HG03097 (cell line): ENCODE data around the gene SPON2.

Experiments used
- ATAC-seq: cut with Tn5 transposase; IDR thresholded peaks from one replicate; pipeline ENCODE4 v1.9.1; 2021; ENCODE audit not compliant: unreplicated experiment, low FRiP score

The SPON2 gene

DNA sequence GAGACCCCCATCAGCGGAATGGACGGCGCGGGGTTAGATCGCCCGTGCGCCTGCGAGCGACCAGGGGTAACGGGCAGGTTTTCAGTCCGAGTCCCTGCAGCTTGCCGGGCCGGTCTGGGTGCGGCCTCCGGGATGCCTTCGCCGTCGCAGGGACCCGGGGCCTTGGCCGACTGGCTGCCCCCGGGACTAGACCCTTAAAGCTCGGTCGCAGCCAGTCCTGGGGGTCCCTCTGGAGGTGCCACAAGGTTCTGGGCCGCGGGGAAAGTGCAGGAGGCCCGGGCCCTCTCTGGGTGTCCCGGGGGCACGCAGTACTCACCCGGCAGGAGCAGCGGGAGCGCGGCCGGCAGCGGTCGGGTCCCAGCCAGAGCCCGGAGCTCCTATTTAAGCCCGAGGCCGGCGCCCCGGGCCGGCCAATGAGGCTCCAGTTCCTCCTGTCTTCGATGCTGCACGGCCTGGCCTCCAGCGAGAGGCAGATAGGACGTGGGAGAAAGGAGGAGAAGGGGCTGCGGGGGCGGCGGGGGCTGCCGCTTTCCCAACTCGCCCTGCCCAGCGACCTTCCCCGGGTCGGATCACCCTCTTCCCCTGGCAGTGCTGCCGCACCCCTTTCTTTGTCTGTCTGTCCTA lies at the start of gene SPON2:
TSS of gene SPON2 (minus strand) at position 356 of the 624 bp plus-strand sequence.
- ATAC-seq, result no peak

DNA sequence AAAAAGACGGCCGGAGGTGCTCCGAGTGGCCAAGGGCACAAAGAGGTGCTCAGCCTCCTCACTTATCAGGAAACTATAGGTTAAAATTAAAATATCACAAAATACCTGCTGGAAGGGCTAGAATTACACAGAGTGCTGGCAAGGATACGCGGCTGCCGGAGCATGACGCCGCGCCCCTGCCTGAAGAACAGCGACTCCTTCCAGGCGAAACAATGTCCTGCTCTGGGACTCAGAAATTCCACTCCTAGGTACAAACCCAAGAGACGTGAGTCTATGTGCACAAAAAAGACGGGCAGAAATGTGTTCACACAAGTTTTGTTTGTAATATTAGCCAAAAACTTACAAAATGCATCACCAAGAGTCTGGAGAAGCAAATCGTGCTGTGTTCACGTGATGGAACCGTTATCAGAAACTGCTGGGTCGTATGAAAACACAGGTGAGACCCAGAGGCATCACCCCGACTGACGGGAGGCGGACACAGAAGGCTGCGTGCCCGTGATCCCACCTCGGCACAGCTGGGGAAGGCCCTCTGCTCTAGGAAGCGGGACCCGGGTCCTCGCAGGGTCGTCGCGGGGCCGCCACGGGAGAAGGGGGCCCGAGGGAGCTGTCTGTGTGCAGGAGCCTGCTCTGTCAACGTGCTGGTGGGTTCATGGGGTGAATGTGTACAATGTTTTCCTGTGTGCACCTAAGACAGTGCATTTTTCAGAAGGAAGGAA lies 48.9 kb upstream of the SPON2 start:
- ATAC-seq, result no peak

DNA sequence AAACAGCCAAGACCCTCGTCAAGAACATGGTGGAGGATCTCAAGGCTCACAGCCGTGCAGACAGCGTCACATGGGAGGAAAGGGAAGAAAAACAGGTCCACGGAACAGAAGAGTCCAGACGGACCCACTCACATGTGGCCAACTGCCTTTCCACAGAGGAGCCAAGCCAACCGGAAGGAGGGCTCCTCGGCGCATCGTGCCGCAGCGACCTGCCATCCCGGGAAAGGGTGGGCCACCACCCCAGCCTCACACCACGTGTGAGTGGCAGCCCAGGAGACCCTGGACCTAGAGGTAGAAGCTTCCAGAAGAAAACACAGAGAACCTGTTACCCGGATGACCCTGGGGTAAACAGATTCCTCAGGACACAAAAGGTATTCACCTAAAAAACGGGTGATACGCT lies 48.2 kb upstream of the SPON2 start:
- no peak for ATAC-seq

DNA sequence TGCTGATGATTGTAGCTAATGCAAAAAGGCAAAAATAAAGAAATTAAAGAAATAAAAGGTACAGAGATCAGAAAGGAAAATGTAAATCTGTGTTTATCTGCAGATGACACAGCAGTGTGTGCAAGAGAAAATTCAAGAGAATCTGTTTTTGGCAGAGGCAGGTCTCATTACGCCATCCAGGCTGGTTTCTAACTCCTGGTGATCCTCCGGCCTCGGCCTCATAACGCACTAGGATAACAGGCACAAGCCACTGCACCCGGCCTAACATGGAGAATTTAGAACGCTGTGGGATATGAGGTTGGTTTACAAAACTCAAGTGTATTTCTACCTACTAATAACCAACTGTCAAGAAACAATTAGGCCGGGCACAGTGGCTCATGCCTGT lies 47.2 kb upstream of the SPON2 start:
- no peak for ATAC-seq

DNA sequence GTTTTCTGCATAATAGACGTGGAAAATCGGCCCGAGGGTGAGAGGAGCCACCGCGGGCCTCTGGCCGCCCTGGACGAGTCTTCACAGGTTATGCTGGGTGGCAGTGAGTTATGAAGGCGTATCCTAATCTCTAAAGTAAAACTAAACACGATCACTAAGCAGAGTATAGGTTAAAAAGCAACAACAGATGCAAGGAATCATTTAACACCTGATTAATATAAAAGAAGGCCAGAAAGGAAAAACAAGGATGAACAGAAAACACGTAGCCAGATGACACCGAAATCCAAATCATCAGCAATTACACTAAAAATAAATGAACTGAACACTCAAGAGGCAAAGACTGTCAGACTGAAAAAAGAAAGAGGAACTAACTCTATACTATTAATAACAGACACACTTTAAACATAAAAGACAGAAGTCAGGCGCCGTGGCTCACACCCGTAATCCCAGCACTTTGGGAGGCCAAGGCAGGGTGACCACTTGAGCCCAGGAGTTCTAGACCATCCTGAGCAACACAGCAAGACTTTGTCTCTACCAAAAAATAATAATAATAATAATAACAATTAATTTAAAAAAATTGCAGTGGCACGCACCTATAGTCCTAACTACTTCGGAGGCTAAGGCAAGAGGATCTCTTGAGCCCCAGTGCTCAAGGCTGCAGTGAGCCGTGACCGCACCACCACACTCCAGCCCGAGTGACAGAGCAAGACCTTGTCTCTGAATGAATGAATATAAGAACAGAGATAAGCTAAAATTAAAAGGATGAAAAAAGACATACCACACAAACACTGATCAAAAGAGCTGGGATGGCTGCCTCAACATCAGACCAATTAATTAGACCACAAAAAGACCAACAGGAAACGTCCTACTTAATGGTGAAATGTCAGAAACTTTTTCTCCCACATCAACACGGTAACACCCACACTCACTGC lies 46.5 kb upstream of the SPON2 start:
- ATAC-seq, result peak; percentile 57

DNA sequence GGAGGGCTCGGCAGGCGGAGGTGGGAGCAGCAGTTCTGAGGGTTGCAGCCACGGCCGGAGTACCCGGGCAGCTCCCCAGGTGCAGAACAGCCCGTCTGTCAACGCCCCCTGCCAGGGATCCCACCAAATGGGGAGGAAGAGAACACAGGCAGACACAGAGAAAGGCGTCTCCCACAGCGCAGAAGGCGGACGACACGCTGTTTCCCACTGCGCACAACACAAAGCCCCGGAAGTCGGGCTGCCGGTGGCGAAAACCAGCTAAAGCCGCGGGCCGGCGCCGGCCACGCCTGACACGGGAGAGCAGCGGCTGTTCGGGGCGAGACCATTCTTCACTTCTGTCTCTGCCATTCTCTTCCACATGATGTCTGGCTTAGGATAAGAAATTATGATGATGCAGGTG lies 45.0 kb upstream of the SPON2 start:
- no peak for ATAC-seq

DNA sequence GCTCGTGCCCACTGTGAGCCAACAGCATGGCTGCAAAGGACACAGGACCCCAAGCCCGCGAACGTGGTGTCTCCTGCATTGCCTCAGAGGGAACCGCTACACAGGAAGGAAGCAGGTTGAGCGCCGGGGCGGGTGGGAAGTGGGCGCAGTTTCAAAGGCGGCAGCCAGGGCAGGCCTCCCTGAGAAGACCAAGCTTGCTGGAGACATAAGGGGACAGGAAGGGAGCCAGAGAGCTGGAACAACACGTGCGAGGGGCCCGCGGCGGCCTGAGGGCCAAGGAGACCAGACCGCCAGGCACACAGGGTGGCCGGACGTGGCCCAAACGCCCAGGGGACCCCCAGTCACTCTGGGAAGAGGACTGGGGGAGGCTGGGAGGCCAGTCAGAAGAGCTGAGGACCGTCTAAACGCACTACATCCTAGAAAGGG lies 44.5 kb upstream of the SPON2 start:
- ATAC-seq, result peak; percentile 33

DNA sequence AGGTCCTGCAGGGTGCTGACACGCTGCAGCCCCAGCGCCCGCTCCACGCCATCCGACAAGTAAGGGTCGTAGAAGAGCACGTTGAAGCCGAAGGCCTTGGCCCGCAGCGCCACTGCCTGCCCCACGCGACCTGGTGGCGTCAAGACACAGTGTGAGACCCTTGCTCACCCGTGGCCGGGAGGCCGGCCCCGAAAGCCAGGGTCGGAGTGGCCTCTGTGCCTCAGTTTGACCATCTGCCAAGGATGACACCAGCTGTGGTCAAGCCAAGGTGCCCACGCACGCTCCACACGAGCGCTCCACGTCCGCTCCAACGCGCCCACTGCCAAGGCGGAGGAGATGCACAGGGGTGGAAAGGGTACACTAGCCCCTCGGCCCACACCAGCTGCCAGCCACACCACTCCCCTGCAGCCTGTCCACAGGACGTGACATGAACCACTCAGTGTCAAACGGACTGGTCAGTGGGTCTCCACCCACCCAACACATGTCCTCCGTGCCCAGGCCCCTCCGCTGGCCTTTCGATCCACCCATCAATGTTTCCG lies 43.8 kb upstream of the SPON2 start:
- no peak for ATAC-seq

DNA sequence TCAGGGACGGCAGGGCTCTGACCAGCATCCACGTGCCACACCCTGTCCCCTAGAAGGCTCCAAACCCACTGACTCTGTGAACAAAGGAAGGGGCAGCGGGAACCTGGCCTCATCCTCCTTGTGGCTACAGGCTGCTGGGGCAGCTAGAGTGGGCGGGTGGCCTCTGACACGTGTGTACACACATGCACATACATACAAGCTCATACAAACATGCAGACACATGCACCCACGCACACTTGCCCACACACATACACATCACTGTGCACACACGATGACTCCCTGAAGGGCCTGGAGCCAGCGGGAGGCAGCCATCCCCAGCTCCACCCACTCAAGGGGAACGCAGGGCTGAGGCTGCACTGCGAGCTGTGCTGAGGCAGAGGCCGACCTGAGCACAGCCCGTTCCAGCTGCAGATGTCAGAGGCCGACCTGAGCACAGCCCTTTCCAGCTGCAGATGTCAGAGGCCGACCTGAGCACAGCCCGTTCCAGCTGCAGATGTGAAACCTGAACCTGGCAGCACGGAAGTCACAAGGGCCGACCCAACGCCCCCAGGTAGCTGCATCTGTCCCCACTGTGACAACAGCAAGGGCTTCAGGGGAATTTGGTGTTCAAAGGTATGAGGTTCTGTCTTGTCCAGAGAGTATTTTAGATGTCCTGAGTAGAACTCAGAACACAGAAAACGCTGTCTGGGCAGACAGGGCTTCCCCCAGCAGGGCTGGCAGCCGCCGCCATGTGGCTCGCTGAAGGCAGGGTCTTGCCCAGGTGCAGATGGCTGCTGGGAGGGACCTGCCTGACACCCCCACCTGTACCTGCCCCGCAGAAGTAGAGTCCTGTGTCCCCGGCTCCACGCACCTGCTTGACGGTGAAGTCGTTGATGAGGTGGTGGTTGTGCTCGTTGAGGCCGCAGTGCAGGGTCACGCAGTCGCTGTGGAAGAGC lies 43.0 kb upstream of the SPON2 start:
- ATAC-seq, result no peak

DNA sequence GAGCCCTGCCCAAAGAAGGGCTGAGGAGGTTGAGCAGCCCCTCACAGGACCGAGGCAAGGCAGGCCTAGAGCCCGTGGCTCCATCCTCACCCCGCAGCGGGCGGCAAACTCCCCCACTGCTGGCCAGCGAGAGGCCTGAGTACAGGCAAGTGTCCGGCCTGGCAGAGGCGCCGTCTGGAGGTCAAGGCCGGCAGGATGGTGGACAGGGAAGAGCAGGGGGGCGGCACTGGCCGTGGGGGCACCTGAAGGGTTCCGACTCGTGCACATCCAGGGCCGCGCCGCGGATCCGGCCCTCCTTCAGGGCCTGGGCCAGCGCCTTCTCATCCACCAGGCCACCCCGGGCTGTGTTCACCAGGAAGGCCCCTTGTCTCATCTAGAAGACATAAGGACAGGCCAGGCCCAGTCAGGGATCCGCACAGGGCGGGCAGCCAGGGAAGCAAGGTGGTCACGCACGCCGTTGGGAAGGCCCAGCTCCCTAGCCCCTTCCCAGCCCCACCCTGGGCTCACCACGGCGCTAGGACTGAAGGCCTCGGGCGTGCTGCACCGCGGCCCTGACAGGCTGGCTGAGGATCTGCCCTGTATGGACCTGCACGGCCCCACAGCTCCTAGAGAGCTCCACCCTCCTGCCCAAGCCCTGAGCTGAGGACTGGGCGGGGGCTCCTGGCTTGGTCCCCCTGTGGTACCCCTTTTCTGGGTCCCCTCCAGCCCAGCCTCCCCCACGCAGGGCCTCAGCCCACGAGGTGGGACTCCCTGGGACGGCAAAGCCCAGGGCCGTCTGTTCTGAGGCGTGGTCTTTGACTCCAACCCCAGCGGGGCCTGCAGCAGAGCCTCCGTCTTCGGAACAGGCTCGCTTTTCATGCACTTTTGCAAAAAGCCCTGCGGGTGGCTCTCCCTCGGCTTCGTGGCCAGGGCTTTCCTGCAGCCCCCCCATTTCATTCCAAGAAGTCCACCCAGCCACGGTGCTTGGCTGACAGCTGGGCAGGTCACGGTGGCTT lies 42.0 kb upstream of the SPON2 start:
- no peak for ATAC-seq

DNA sequence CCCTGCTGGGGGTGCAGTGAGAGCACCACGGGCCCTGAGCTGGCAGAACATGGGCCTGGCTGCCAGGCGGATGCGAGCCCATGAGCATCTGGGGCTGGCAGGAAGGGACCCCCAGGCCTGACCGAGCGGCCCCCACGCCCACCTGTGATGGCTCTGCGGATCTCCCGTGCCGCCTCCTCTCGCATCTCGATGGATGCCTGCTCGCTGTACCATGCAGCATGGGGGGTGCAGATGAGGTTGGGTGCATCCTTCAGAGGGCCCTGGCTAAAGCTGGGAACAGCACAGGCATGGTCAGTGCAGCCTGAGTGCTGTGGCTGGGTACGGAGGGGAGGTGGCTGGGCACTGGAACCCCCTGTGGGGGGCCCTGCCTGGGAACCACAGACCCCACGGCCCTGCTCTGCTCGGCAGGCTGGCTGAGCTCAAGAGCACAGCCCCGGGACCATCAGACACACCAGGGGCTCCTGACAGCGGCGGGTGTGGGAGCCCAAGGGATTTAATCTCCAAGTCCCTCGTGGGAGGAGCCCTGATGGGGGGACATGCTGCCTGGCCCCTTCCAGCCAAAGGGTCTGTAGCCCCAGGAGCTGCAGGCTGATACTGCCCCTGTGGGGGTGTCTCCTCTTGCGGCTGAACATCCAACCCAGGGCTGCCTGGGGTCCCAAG lies 41.1 kb upstream of the SPON2 start:
- ATAC-seq, result no peak

DNA sequence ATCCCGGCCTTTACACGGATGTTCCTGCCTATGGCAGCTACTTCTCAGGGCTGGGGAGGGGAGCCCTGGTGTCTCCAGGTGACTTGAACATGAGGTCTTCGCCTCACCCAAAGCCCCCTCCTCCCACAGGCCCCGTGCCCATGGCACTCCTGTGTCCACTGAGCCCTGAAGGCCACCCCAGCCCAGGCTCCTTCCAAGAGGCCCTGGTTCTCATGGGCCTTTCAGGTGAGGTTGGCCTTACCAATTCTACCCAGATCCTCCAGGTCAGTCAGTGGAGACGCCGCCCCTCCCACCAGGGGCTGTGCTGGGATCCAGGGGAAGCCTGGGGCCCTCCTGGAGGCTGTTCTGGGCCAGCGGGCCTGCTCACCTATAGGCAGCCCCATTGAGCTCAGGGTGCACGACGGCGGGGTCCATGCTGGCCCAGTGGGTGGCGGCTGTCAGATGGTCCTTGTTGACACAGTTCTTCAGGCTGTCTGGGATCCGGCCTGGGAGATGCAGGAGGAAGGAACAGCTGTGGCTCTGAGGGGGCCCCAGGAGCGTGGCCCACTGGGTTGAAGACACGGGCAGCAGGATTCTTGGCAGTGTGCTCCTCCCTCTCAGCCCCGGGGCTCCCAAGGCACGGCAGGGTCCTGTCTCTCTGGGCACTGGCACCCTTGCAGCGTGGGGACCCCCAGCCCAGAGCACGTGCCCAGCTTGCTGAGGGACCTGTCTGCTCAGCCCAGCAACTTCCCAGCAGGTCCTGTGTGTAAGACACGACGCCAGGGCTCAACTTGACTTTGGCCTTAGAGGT lies 40.4 kb upstream of the SPON2 start:
- no peak for ATAC-seq

DNA sequence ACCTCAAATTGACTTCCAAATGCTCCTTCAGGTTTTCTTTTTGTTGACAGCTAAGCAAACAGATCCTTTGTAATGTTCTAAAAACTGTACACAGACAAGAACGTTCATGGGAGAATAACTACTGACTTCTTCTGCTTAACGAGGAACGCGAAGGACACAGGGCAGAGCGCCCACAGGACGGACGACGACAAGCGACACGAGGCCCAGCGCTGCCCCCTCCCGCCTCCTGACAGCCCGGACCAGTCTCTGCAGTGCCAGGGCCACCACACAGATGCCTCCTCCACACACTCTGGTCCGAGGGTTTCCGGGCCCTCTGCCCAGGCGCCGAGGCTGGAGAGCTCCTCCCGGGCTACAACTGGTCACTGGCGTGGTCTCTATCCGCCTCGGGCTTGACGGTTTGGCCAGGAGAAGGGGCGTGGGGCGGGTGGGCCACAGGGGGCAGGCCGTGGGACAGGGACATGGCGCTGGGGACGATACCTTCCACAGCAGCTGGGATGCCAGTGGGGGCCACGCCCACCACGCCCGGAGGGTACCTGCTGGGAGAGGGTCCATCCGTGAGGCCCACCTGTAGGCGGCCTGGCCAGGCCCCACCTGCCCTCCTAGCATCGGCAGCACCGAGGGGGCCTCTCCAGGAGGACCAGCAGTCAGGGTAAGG lies 39.6 kb upstream of the SPON2 start:
- ATAC-seq, result no peak

DNA sequence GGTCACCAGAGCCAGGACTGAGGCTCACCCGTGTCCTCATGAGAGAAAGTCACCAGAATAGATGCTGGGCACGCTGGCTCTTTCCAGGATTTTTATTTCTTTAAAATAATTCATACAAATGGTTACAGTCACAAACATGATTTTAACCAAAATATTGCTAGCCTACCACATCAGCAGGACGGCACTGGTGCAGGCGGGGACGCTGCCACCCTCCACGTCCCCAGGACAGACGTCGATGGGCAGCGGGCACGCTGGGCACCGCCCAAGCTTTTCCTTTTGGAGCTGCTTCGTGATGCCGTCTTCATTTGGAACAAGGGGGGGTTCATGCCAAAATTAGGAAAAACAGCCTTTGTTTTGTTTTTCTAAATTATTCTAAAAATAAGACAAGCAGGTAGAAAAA lies 39.0 kb upstream of the SPON2 start:
- no peak for ATAC-seq

DNA sequence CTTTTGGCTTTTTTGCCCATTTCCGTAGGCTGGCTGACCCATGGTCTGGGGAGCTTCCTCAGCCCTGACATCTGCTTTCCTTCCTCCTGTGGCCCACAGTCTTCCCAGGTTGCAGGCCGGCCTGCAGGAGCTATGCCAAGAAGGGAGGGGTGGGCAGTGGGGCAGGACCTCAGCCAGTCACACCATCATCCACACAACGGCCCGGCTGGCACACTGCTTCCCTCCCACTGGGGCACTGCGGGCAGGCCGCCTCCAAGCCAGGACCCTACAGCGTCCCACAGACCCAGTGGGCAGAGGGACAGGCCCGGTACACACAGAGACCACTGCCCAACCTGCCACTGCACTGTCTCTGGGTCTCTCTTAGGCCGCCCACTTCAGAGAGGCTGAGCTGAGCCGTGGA lies 38.6 kb upstream of the SPON2 start:
- no peak for ATAC-seq

DNA sequence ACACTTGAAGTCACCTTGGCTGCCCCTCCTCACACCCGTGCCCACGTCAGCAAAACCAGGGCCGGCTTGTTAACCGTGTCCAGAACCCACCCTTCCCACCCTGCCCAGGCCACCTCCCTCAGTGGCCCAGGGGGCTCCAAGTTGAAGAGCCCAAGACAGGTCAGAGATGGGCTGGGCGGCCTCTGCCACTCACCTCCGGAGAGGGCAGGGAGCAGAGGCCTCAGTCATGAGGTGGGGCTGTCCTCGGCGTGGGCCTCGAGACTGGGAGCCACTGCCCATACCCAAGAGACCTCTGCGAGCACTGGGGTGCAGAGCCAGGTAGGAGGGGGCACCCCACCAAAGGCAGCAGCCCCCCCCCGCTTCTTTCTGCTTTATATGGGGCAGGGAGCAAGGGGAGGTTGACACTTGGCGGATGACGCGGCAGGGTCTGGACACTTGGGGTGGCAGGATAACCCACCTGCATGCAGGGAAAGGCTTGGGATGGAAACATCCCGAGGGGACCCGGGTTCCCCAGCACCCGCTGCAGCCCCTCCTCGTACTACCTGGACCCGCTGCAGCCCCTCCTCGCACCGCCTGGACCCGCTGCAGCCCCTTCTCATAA lies 38.0 kb upstream of the SPON2 start:
- no peak for ATAC-seq

DNA sequence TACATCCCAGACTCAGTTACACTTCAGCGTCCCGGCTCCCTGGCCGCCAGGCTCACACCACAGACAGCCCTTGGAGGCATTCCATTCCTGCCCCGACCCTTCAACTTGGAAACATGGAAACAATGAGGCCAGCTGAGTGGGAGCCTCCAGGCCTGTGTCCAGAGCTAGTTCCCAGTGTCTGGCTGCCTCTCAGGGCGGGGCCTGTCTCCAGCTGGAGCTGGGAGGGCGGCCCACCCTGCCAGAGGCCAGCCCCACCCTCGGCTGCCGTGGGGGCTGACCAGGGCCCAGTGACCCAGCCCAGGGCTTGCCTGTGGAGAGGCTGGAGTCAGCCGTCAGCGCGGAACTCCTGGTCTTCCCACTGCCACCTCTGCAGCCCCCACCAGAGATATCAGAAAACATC lies 37.4 kb upstream of the SPON2 start:
- no peak for ATAC-seq
